CD1c-positive myeloid dendritic cell (primary cell): ENCODE data around the gene CCL17.
"Not testable (repeated sequence)": the region's sequence is repeated elsewhere in the genome, so short reads cannot be mapped to it uniquely, and the experiment has no call there.

Source experiments
- DNase-seq: peaks from one replicate; pipeline ENCODE4 v3.0.0-alpha.2; 2016; ENCODE audit errors: extremely low spot score

The CCL17 gene

GRCh38 chr16:57403965-57404817 lies at the start of gene CCL17:
CCL17 (plus strand) TSS chr16:57404767; CDS start chr16:57413933, 9,166 bp downstream.
- DNase-seq, result peak; percentile 23

- no peak for DNase-seq
These were observed 48.6 kb upstream of the CCL17 start for GRCh38 chr16:57355898-57356414.

GRCh38 chr16:57356547-57356946 lies 48.0 kb upstream of the CCL17 start:
- no peak for DNase-seq

GRCh38 chr16:57357330-57358085 lies 47.1 kb upstream of the CCL17 start:
- peak; percentile 82 for DNase-seq

- peak; percentile 75 for DNase-seq
These were observed 46.5 kb upstream of the CCL17 start for GRCh38 chr16:57358086-57358420.

- peak; percentile 83 for DNase-seq
These were observed 46.0 kb upstream of the CCL17 start, which contains the start of gene CCL22 for GRCh38 chr16:57358527-57359095. CCL22 (plus strand) TSS chr16:57358783; CDS start chr16:57358817, 34 bp downstream.

- no peak for DNase-seq
These were observed 44.1 kb upstream of the CCL17 start for GRCh38 chr16:57360321-57360935.

- DNase-seq, result no peak
These were observed 43.2 kb upstream of the CCL17 start for GRCh38 chr16:57361404-57361803.

- DNase-seq, result no peak
These were observed 40.4 kb upstream of the CCL17 start for GRCh38 chr16:57364143-57364542.

- peak; percentile 28 for DNase-seq
These were observed 38.0 kb upstream of the CCL17 start for GRCh38 chr16:57366544-57367040.

- DNase-seq, result no peak
These were observed 37.3 kb upstream of the CCL17 start for GRCh38 chr16:57367116-57367752.

- no peak for DNase-seq
These were observed 32.8 kb upstream of the CCL17 start for GRCh38 chr16:57371494-57372371.

GRCh38 chr16:57372372-57373116 lies 32.0 kb upstream of the CCL17 start, which contains the start of gene CX3CL1:
CX3CL1 (plus strand) TSS chr16:57372490; CDS start chr16:57372569, 79 bp downstream.
- DNase-seq, result no peak

GRCh38 chr16:57373117-57373947 lies 31.2 kb upstream of the CCL17 start:
- no peak for DNase-seq

GRCh38 chr16:57374067-57374534 lies 30.5 kb upstream of the CCL17 start:
- peak; percentile 14 for DNase-seq

- DNase-seq, result not testable (repeated sequence)
These were observed 29.6 kb upstream of the CCL17 start for GRCh38 chr16:57374925-57375465.

GRCh38 chr16:57376313-57376818 lies 28.2 kb upstream of the CCL17 start:
- no peak for DNase-seq
